Lung microvascular endothelial cell (primary cell): ENCODE measurements around the gene MAFG. TPM values are rescaled to one million over a fixed set of nuclear protein-coding genes. Genes with fewer than 3 reads are reported as not detected.

Experiments
- DNase-seq, 2 donors: peaks; one replicate each; pipeline versions ENCODE4 v3.0.0 to v3.0.0-alpha.2; 2010; ENCODE audit warnings: low read depth in 2 of 2
- total RNA-seq: library from RNA; depleted of rRNA; stranded (reverse); fragments of >200 nt; gene quantifications from 2 replicates; pipeline ENCODE4 v1.2.1, GENCODE V29; 2014

MAFG gene
- 9.2 and 17.1 TPM in 2 replicates for total RNA-seq

GRCh38 chr17:81927653-81928543 is at the start of gene MAFG:
TSS of gene MAFG (minus strand) at chr17:81927735. CDS start at chr17:81923185, 4,550 bp downstream.
- DNase-seq, result peak; percentile 95 to 98

- DNase-seq, result peak in 1 of 2 donors; percentile 14
Measured at GRCh38 chr17:81976332-81977210, 49.0 kb upstream of the MAFG start.

- no peak for DNase-seq
Measured at GRCh38 chr17:81973432-81973831, 45.9 kb upstream of the MAFG start.

GRCh38 chr17:81968850-81969812 is 41.6 kb upstream of the MAFG start:
- DNase-seq, result no peak

GRCh38 chr17:81968396-81968745 is 40.8 kb upstream of the MAFG start:
- DNase-seq, result no peak

GRCh38 chr17:81967533-81968395 is 40.2 kb upstream of the MAFG start:
- no peak for DNase-seq

- DNase-seq, result no peak
Measured at GRCh38 chr17:81967244-81967532, 39.7 kb upstream of the MAFG start.

GRCh38 chr17:81966343-81967243 is 39.1 kb upstream of the MAFG start:
- DNase-seq, result no peak

- DNase-seq, result no peak
Measured at GRCh38 chr17:81964081-81964849, 36.7 kb upstream of the MAFG start.

GRCh38 chr17:81962499-81963441 is 35.2 kb upstream of the MAFG start:
- DNase-seq, result no peak

GRCh38 chr17:81961521-81962498 is 34.3 kb upstream of the MAFG start:
- no peak for DNase-seq

GRCh38 chr17:81961087-81961511 is 33.6 kb upstream of the MAFG start, which contains the start of gene NOTUM:
TSS of gene NOTUM (minus strand) at chr17:81961187. CDS start at chr17:81960909, 278 bp downstream.
- no peak for DNase-seq

GRCh38 chr17:81960130-81960958 is 32.8 kb upstream of the MAFG start:
- no peak for DNase-seq

- DNase-seq, result peak; percentile 54 to 76
Measured at GRCh38 chr17:81959362-81960129, 32.0 kb upstream of the MAFG start.
